Amygdala (tissue), 56 donors: ENCODE results near the gene SORCS2.

Experiments used
- DNase-seq, 56 donors: peaks; one replicate each; lab custom pipeline; 2025; lab: John Stamatoyannopoulos, UW

The SORCS2 gene

GRCh38 chr4:7765666-7766065 lies 573.3 kb downstream of the SORCS2 start:
- DNase-seq: no peak

GRCh38 chr4:7766086-7766485 lies 573.7 kb downstream of the SORCS2 start:
- DNase-seq: no peak

GRCh38 chr4:7766661-7767345 lies 574.5 kb downstream of the SORCS2 start:
- DNase-seq: no peak

- DNase-seq: no peak
Observed at GRCh38 chr4:7767526-7767925, 575.2 kb downstream of the SORCS2 start.

GRCh38 chr4:7767966-7768365 lies 575.6 kb downstream of the SORCS2 start:
- no peak for DNase-seq

- no peak for DNase-seq
Observed at GRCh38 chr4:7768736-7769135, 576.4 kb downstream of the SORCS2 start.

GRCh38 chr4:7769396-7770223 lies 577.3 kb downstream of the SORCS2 start:
- DNase-seq: peak in 8 of 56 donors; percentile 20 to 49 (median 34)

GRCh38 chr4:7770224-7771050 lies 578.1 kb downstream of the SORCS2 start:
- DNase-seq: peak in 1 of 56 donors; percentile 23

GRCh38 chr4:7771056-7771455 lies 578.7 kb downstream of the SORCS2 start:
- no peak for DNase-seq

GRCh38 chr4:7771541-7772507 lies 579.5 kb downstream of the SORCS2 start:
- DNase-seq: peak in 1 of 56 donors; percentile 44

- no peak for DNase-seq
Observed at GRCh38 chr4:7772711-7773385, 580.5 kb downstream of the SORCS2 start.

- DNase-seq: no peak
Observed at GRCh38 chr4:7773401-7774180, 581.3 kb downstream of the SORCS2 start.

- DNase-seq: peak in 4 of 56 donors; percentile 20 to 53 (median 28)
Observed at GRCh38 chr4:7774301-7775294, 582.3 kb downstream of the SORCS2 start.

GRCh38 chr4:7775396-7775795 lies 583.1 kb downstream of the SORCS2 start:
- DNase-seq: no peak

- DNase-seq: no peak
Observed at GRCh38 chr4:7777017-7777710, 584.8 kb downstream of the SORCS2 start.

- no peak for DNase-seq
Observed at GRCh38 chr4:7777871-7778509, 585.7 kb downstream of the SORCS2 start.
